HepG2 (cell line): ENCODE measurements around the gene KCNK7. TPM values are rescaled to one million over a fixed set of nuclear protein-coding genes. Genes with fewer than 3 reads are reported as not detected.
A peak's percentile ranks its signal among the peaks of the same experiment; 100 is the strongest.

ENCODE experiments used
- BCL6 ChIP-seq: IDR thresholded peaks from 2 replicates; pipeline ENCODE4 v1.6.1; 2016; ENCODE audit warnings: missing genetic modification reagents, missing compliant biosample characterization
- CENPX ChIP-seq: sonication (generic); formaldehyde crosslinking; IDR thresholded peaks from 2 replicates; pipeline ENCODE4 v1.9.0; 2021; ENCODE audit warnings: mild to moderate bottlenecking, missing genetic modification reagents, moderate library complexity
- DNMT3B ChIP-seq: conservative IDR thresholded peaks from 2 replicates; pipeline ENCODE4 v1.6.1; 2016; ENCODE audit warnings: missing biosample characterization, control low read depth
- EED ChIP-seq: sonication (generic); formaldehyde crosslinking; IDR thresholded peaks from 2 replicates; pipeline ENCODE4 v1.5.0; 2020; ENCODE audit warnings: mild to moderate bottlenecking, missing genetic modification reagents
- HNRNPUL1 ChIP-seq: fragments of 200-400 bp; formaldehyde crosslinking; IDR thresholded peaks from 2 replicates; pipeline ENCODE4 v1.6.1; 2017; ENCODE audit warnings: low read depth, mild to moderate bottlenecking, low read length, moderate library complexity
- MED1 ChIP-seq: sonication (generic); formaldehyde crosslinking; IDR thresholded peaks from 2 replicates; pipeline ENCODE4 v1.4.0; 2020; ENCODE audit warnings: missing genetic modification reagents
- MIER2 ChIP-seq: IDR thresholded peaks from 2 replicates; pipeline ENCODE4 v1.6.1; 2016; ENCODE audit warnings: missing biosample characterization, missing genetic modification reagents
- MXD1 ChIP-seq: sonication (generic); formaldehyde crosslinking; IDR thresholded peaks from 2 replicates; pipeline ENCODE4 v1.4.0; 2020; ENCODE audit warnings: mild to moderate bottlenecking, missing genetic modification reagents
- PBX2 ChIP-seq: IDR thresholded peaks from 2 replicates; pipeline ENCODE4 v1.6.1; 2016; ENCODE audit warnings: control low read depth
- RFXANK ChIP-seq: IDR thresholded peaks from 2 replicates; pipeline ENCODE4 v1.6.1; 2016
- SMC3 ChIP-seq: IDR thresholded peaks from 2 replicates; pipeline ENCODE4 v1.6.1; 2011; ENCODE audit warnings: low read length, improper control_type of control experiment
- STAT6 ChIP-seq: sonication (generic); formaldehyde crosslinking; IDR thresholded peaks from 2 replicates; pipeline ENCODE4 v1.4.0; 2020; ENCODE audit warnings: missing genetic modification reagents, mild to moderate bottlenecking, borderline replicate concordance
- TCF12 ChIP-seq, 2 experiments: fragments of 450-650 bp in 1 of 2; sonication (generic) in 1 of 2; formaldehyde crosslinking in 1 of 2; IDR thresholded peaks; 2 replicates each; pipeline versions ENCODE4 v1.6.1 to v1.8.0; 2017 to 2022; ENCODE audit warnings: antibody characterized with exemption in 1 of 2, mild to moderate bottlenecking in 1 of 2, missing genetic modification reagents in 1 of 2, moderate library complexity in 1 of 2
- ZNF232 ChIP-seq: sonication (generic); formaldehyde crosslinking; IDR thresholded peaks from 2 replicates; pipeline ENCODE4 v1.4.0; 2020; ENCODE audit warnings: missing genetic modification reagents, borderline replicate concordance
- ZNF263 ChIP-seq: sonication (generic); formaldehyde crosslinking; IDR thresholded peaks from 2 replicates; pipeline ENCODE4 v1.4.0; 2020; ENCODE audit warnings: missing genetic modification reagents
- ZNF317 ChIP-seq: sonication (generic); formaldehyde crosslinking; IDR thresholded peaks from 2 replicates; pipeline ENCODE4 v1.5.0; 2020; ENCODE audit warnings: mild to moderate bottlenecking, missing genetic modification reagents
- ZNF501 ChIP-seq: sonication (generic); formaldehyde crosslinking; IDR thresholded peaks from 2 replicates; pipeline ENCODE4 v1.5.1; 2020; ENCODE audit warnings: mild to moderate bottlenecking, moderate library complexity, missing genetic modification reagents
- ZNF724P ChIP-seq: sonication (generic); formaldehyde crosslinking; IDR thresholded peaks from 2 replicates; pipeline ENCODE4 v1.8.0; 2022; ENCODE audit warnings: missing genetic modification reagents, borderline replicate concordance
- ZNF747 ChIP-seq: sonication (generic); formaldehyde crosslinking; IDR thresholded peaks from 2 replicates; pipeline ENCODE4 v1.8.1; 2023; ENCODE audit warnings: missing genetic modification reagents, mild to moderate bottlenecking, borderline replicate concordance
- polyA plus RNA-seq, 8 experiments: library from polyadenylated mRNA; depleted of rRNA in 3 of 8; stranded (reverse) in 7 of 8; unstranded in 1 of 8; fragments of >200 nt; fragmentation: Illumina TruSeq in 4 of 8; extraction: Trizol in 4 of 8; gene quantifications; 2 replicates each; pipeline versions ENCODE4 v1.2.1 to v1.2.3, GENCODE V29; 2011 to 2016; ENCODE audit warnings: low read depth in 4 of 8, missing spikeins in 1 of 8, mixed read lengths in 1 of 8; ENCODE audit not compliant: insufficient read depth in 1 of 8
- total RNA-seq, 5 experiments: library from RNA; depleted of rRNA; stranded (reverse); fragments of >200 nt; fragmentation: Illumina TruSeq; extraction: Trizol; gene quantifications; 2 replicates each; pipeline ENCODE4 v1.2.3, GENCODE V29; 2016; ENCODE audit warnings: low read depth in 1 of 5
- TF ChIP-seq, protein P1 (sequence below): sonication (generic); formaldehyde crosslinking; IDR thresholded peaks from 2 replicates; pipeline ENCODE4 v1.4.0; 2020; ENCODE audit warnings: mild to moderate bottlenecking, missing genetic modification reagents
- TF ChIP-seq, protein P2 (sequence below): sonication (generic); formaldehyde crosslinking; IDR thresholded peaks from 2 replicates; pipeline ENCODE4 v1.8.1; 2023; ENCODE audit warnings: missing genetic modification reagents, mild to moderate bottlenecking, borderline replicate concordance
- TF ChIP-seq, protein P3 (sequence below): sonication (generic); formaldehyde crosslinking; IDR thresholded peaks from 2 replicates; pipeline ENCODE4 v1.8.1; 2023; ENCODE audit warnings: mild to moderate bottlenecking, missing genetic modification reagents

Gene KCNK7
- total and polyA plus RNA-seq, 2 of the 13 experiments (the other 11 are each of a cell fraction or from before 2014, with no cell fraction given): 0.11 TPM; not detected in 1

- TF ChIP-seq BCL6 (peak; percentile 34; the same call in 1 of the 2 replicates), ZNF724P (peak; percentile 3; the same call in 1 of the 2 replicates), MXD1 (CRISPR knock-in tag) (peak; percentile 87), ZNF232 (CRISPR knock-in tag) (no peak; the same call in 1 of the 2 replicates), ZNF317 (CRISPR knock-in tag) (peak; percentile 39; the same call in 1 of the 2 replicates), DNMT3B (CRISPR knock-in tag) (no peak), HNRNPUL1 (no peak), ZNF501 (CRISPR knock-in tag) (peak; percentile 96), CENPX (no peak), STAT6 (CRISPR knock-in tag) (peak; percentile 79; the same call in 1 of the 2 replicates), ZNF747 (CRISPR knock-in tag) (no peak), MED1 (CRISPR knock-in tag) (peak; percentile 83), EED (CRISPR knock-in tag) (no peak; the same call in 1 of the 2 replicates), TCF12 (IDR thresholded peaks at IDR 0.05) (no peak), TCF12 (CRISPR knock-in tag; IDR thresholded peaks at IDR 0.05) (peak; percentile 50; the same call in 1 of the 2 replicates), ZNF263 (CRISPR knock-in tag) (no peak), MIER2 (peak; percentile 54; the same call in 1 of the 2 replicates), SMC3 (no peak), RFXANK (CRISPR knock-in tag) (peak; percentile 78; the same call in 1 of the 2 replicates), PBX2 (CRISPR knock-in tag) (no peak)
- TF ChIP-seq, protein P1, sequence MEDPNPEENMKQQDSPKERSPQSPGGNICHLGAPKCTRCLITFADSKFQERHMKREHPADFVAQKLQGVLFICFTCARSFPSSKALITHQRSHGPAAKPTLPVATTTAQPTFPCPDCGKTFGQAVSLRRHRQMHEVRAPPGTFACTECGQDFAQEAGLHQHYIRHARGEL (CRISPR knock-in tag): peak; percentile 73; the same call in 1 of the 2 replicates
- TF ChIP-seq, protein P2, sequence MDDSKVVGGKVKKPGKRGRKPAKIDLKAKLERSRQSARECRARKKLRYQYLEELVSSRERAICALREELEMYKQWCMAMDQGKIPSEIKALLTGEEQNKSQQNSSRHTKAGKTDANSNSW (CRISPR knock-in tag): peak; percentile 35; the same call in 1 of the 2 replicates
- TF ChIP-seq, protein P3, sequence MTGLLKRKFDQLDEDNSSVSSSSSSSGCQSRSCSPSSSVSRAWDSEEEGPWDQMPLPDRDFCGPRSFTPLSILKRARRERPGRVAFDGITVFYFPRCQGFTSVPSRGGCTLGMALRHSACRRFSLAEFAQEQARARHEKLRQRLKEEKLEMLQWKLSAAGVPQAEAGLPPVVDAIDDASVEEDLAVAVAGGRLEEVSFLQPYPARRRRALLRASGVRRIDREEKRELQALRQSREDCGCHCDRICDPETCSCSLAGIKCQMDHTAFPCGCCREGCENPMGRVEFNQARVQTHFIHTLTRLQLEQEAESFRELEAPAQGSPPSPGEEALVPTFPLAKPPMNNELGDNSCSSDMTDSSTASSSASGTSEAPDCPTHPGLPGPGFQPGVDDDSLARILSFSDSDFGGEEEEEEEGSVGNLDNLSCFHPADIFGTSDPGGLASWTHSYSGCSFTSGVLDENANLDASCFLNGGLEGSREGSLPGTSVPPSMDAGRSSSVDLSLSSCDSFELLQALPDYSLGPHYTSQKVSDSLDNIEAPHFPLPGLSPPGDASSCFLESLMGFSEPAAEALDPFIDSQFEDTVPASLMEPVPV (CRISPR knock-in tag): no peak
These were observed 25.4 kb downstream of the KCNK7 start, which contains the start of gene ZNRD2 (continued) for GRCh38 chr11:65569973-65570918.
